K562 (cell line): Measurements from ENCODE around the gene PODXL.

ENCODE experiments used
- FOXM1 ChIP-seq, 2 experiments: fragments of 450-650 bp in 1 of 2; sonication (generic) in 1 of 2; formaldehyde crosslinking in 1 of 2; IDR thresholded peaks; 2 replicates each; pipeline versions ENCODE4 v1.6.1 to v1.9.0; 2017 to 2022; ENCODE audit warnings: low read depth in 2 of 2, mild to moderate bottlenecking in 2 of 2, missing genetic modification reagents in 1 of 2, moderate library complexity in 1 of 2
- GABPA ChIP-seq: fragments of 200-800 bp; sonication (Bioruptor generic); conservative IDR thresholded peaks from 2 replicates; pipeline ENCODE4 v1.6.1; 2016; ENCODE audit warnings: low read depth, missing genetic modification characterization, missing compliant biosample characterization
- MAFK ChIP-seq: IDR thresholded peaks from 2 replicates; pipeline ENCODE4 v1.6.1; 2011; ENCODE audit warnings: low read length, improper control_type of control experiment
- MYC ChIP-seq, 2 experiments: fragments of 250-450 bp in 1 of 2; sonication (Bioruptor Pico) in 1 of 2; IDR thresholded peaks; 2 replicates each; pipeline versions ENCODE4 v1.5.1 to v1.6.1; 2012 to 2021; ENCODE audit warnings: low read depth in 2 of 2, borderline replicate concordance in 1 of 2, improper control_type of control experiment in 1 of 2, low read length in 1 of 2, mild to moderate bottlenecking in 1 of 2, moderate library complexity in 1 of 2
- POLR2A ChIP-seq: fragments of 450-650 bp; conservative IDR thresholded peaks from 2 replicates; pipeline ENCODE4 v1.6.1; 2016
- SETDB1 ChIP-seq: IDR thresholded peaks from one replicate; pipeline ENCODE4 v1.6.1; 2012; ENCODE audit warnings: low read length, control low read depth, inconsistent platforms
- SP1 ChIP-seq: sonication (generic); formaldehyde crosslinking; IDR thresholded peaks from 2 replicates; pipeline ENCODE4 v1.8.1; 2022; ENCODE audit warnings: mild to moderate bottlenecking, missing genetic modification reagents
- TEAD4 ChIP-seq, 2 experiments: sonication (generic) in 1 of 2; formaldehyde crosslinking in 1 of 2; IDR thresholded peaks; 2 replicates each; pipeline versions ENCODE4 v1.6.1 to v1.8.0; 2012 to 2022; ENCODE audit warnings: borderline replicate concordance in 1 of 2, inconsistent platforms in 1 of 2, low read length in 1 of 2, mild to moderate bottlenecking in 1 of 2, missing genetic modification reagents in 1 of 2
- TF ChIP-seq, protein P1 (sequence below): fragments of 450-650 bp; formaldehyde crosslinking; IDR thresholded peaks from 2 replicates; pipeline ENCODE4 v1.4.0; 2020; ENCODE audit warnings: mild to moderate bottlenecking
- TF ChIP-seq, protein P2 (sequence below): sonication (generic); formaldehyde crosslinking; IDR thresholded peaks from 2 replicates; pipeline ENCODE4 v1.8.1; 2023; ENCODE audit warnings: mild to moderate bottlenecking, missing genetic modification reagents

DNA sequence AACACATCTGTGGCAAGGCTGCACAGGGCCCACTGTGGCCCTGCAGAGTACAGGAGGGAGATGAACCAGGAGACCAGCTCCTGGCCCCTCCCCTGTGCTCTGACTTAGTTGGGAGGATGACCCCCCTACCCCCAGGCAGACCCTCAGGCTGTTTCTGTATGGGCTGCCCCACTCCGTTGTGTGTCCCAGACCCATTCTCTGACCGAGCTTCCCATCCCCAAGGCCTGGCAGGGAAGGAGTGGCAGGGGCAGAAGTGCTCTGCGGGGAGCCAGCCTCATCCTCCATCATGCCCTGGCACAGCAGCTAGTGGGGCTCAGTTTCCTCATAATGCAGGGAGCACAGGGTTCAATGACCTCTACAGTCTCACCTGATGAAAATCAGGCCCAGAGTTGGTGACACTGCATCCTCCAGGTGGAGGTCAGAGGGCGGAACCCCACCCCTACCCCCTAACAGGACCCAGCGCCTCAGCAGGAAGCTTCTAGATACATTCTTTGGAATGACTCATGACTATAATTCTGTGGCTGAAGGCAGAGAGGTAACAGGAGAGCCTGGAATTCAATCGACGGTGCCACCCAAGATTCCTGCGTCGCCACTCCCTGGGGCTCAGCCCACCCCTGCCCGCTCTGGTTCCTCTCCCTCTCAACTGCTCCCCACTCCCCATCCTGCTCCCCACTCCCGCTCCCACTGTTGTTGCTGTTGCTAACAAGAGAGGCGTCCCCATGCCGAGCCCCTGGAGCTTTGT is 18.2 kb downstream of the PODXL start:
- no peak for TF ChIP-seq GABPA (tag)
- TF ChIP-seq SP1: no peak
- TF ChIP-seq POLR2A: no peak
- no peak for TF ChIP-seq MYC (IDR thresholded peaks at IDR 0.05; ENCODE audit: low read depth, low read length)
- TF ChIP-seq MYC (CRISPR knock-in tag; IDR thresholded peaks at IDR 0.05; ENCODE audit: borderline replicate concordance, low read depth): no peak
- no peak for TF ChIP-seq FOXM1 (IDR thresholded peaks at IDR 0.05; ENCODE audit: low read depth)
- no peak for TF ChIP-seq FOXM1 (CRISPR knock-in tag; IDR thresholded peaks at IDR 0.05; ENCODE audit: low read depth)
- TF ChIP-seq, protein P1, sequence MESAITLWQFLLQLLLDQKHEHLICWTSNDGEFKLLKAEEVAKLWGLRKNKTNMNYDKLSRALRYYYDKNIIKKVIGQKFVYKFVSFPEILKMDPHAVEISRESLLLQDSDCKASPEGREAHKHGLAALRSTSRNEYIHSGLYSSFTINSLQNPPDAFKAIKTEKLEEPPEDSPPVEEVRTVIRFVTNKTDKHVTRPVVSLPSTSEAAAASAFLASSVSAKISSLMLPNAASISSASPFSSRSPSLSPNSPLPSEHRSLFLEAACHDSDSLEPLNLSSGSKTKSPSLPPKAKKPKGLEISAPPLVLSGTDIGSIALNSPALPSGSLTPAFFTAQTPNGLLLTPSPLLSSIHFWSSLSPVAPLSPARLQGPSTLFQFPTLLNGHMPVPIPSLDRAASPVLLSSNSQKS: no peak
- TF ChIP-seq, protein P2, sequence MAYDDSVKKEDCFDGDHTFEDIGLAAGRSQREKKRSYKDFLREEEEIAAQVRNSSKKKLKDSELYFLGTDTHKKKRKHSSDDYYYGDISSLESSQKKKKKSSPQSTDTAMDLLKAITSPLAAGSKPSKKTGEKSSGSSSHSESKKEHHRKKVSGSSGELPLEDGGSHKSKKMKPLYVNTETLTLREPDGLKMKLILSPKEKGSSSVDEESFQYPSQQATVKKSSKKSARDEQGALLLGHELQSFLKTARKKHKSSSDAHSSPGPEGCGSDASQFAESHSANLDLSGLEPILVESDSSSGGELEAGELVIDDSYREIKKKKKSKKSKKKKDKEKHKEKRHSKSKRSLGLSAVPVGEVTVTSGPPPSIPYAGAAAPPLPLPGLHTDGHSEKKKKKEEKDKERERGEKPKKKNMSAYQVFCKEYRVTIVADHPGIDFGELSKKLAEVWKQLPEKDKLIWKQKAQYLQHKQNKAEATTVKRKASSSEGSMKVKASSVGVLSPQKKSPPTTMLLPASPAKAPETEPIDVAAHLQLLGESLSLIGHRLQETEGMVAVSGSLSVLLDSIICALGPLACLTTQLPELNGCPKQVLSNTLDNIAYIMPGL: no peak
- TF ChIP-seq MAFK: no peak
- TF ChIP-seq TEAD4 (IDR thresholded peaks at IDR 0.05; ENCODE audit: low read length): no peak
- TF ChIP-seq TEAD4 (CRISPR knock-in tag; IDR thresholded peaks at IDR 0.05; ENCODE audit: borderline replicate concordance): no peak
- TF ChIP-seq SETDB1: no peak
